A549 (cell line): Measurements from ENCODE around the gene AURKA. TPM values are rescaled to one million over a fixed set of nuclear protein-coding genes. Genes with fewer than 3 reads are reported as not detected.

ENCODE experiments used
- ATAC-seq, 2 experiments: fragments of 200-7000 bp in 1 of 2; fragments of >200 bp in 1 of 2; cut with Nextera tagmentation in 1 of 2; cut with Tn5 transposase in 1 of 2; 3 replicates each; pipeline versions ENCODE4 v1.8.0 to v1.9.1; 2018 to 2020; ENCODE audit warnings: mild to moderate bottlenecking in 1 of 2, moderate library complexity in 1 of 2
- CTCF ChIA-PET: fragments of 300-600 bp; sonication (Branson Sonifier 250); formaldehyde crosslinking; extraction: SDS; loops from one replicate; lab custom pipeline; 2021; ENCODE audit warnings: antibody characterized with exemption, inconsistent platforms; lab: Yijun Ruan, JAX
- POLR2A ChIA-PET: fragments of 350-600 bp; formaldehyde crosslinking; extraction: SDS; loops from one replicate; lab custom pipeline; 2021; ENCODE audit warnings: antibody characterized with exemption, inconsistent platforms; lab: Yijun Ruan, JAX
- DNase-seq, 2 experiments: peaks; one replicate each; pipeline versions ENCODE4 v3.0.0 to v3.0.0-alpha.2; 2011 to 2016; ENCODE audit warnings: low read depth in 1 of 2, low spot score in 1 of 2
- FAIRE-seq: peaks from 2 replicates; lab custom pipeline; 2011; peaks lifted over from hg19 to GRCh38; lab: Jason Lieb, UNC
- H3K27ac ChIP-seq, 2 experiments: fragments of >200 bp; sonication (Bioruptor Twin); formaldehyde crosslinking; 3 replicates each; pipeline ENCODE4 v1.5.1; 2016 to 2017
- H3K4me1 ChIP-seq: fragments of >200 bp; sonication (Bioruptor Twin); formaldehyde crosslinking; 3 replicates; pipeline ENCODE4 v1.6.1; 2016
- H3K4me2 ChIP-seq: fragments of >200 bp; sonication (Bioruptor Twin); formaldehyde crosslinking; 3 replicates; pipeline ENCODE4 v1.6.1; 2016
- H3K4me3 ChIP-seq: fragments of >200 bp; sonication (Bioruptor Twin); formaldehyde crosslinking; 3 replicates; pipeline ENCODE4 v1.5.1; 2016
- H3K9me3 ChIP-seq: fragments of >200 bp; sonication (Bioruptor Twin); formaldehyde crosslinking; 3 replicates; pipeline ENCODE4 v1.6.1; 2016
- BCL3 ChIP-seq: fragments of >200 bp; sonication (Bioruptor Twin); formaldehyde crosslinking; IDR thresholded peaks from 3 replicates; pipeline ENCODE4 v1.6.1; 2016
- CHD2 ChIP-seq: fragments of 150-350 bp; IDR thresholded peaks from 2 replicates; pipeline ENCODE4 v1.6.1; 2014; ENCODE audit warnings: low read length; ENCODE audit not compliant: partially characterized antibody
- E2F6 ChIP-seq: IDR thresholded peaks from 2 replicates; pipeline ENCODE4 v1.6.1; 2012; ENCODE audit warnings: low read depth, borderline replicate concordance
- EHF ChIP-seq: fragments of 250-450 bp; sonication (Bioruptor Pico); IDR thresholded peaks from 2 replicates; pipeline ENCODE4 v1.5.0; 2020; ENCODE audit warnings: mild to moderate bottlenecking
- EHMT2 ChIP-seq: fragments of 200-600 bp; sonication (generic); IDR thresholded peaks from 2 replicates; pipeline ENCODE4 v1.6.1; 2016; ENCODE audit warnings: antibody characterized with exemption, low read depth, mild to moderate bottlenecking, moderate library complexity
- ELK1 ChIP-seq: fragments of 150-350 bp; IDR thresholded peaks from 2 replicates; pipeline ENCODE4 v1.6.1; 2014; ENCODE audit warnings: low read depth, mild to moderate bottlenecking, low read length
- EP300 ChIP-seq, 2 experiments: fragments of >200 bp; sonication (Bioruptor Twin); formaldehyde crosslinking; IDR thresholded peaks; 2 replicates in 1 of 2; 3 replicates in 1 of 2; pipeline ENCODE4 v1.6.1; 2016 to 2017
- FOSB ChIP-seq: fragments of 250-450 bp; sonication (Bioruptor Pico); IDR thresholded peaks from 2 replicates; pipeline ENCODE4 v1.5.0; 2020; ENCODE audit warnings: mild to moderate bottlenecking, moderate library complexity
- FOXS1 ChIP-seq: fragments of 250-450 bp; sonication (Bioruptor Pico); IDR thresholded peaks from 2 replicates; pipeline ENCODE4 v1.5.0; 2020; ENCODE audit warnings: mild to moderate bottlenecking, moderate library complexity
- GATA3 ChIP-seq: IDR thresholded peaks from 2 replicates; pipeline ENCODE4 v1.6.1; 2012; ENCODE audit warnings: borderline replicate concordance
- HMGXB4 ChIP-seq: fragments of 250-450 bp; sonication (Bioruptor Pico); IDR thresholded peaks from 2 replicates; pipeline ENCODE4 v1.5.0; 2021; ENCODE audit warnings: mild to moderate bottlenecking, moderate library complexity, borderline replicate concordance
- HOXB13 ChIP-seq: fragments of 250-450 bp; sonication (Bioruptor Pico); IDR thresholded peaks from 2 replicates; pipeline ENCODE4 v1.5.0; 2020; ENCODE audit warnings: low read depth, mild to moderate bottlenecking, moderate library complexity
- JUN ChIP-seq, 2 experiments: fragments of >200 bp; sonication (Bioruptor Twin); formaldehyde crosslinking; IDR thresholded peaks; 2 replicates in 1 of 2; 3 replicates in 1 of 2; pipeline ENCODE4 v1.6.1; 2016 to 2017
- MAFK ChIP-seq: fragments of 450-650 bp; IDR thresholded peaks from 2 replicates; pipeline ENCODE4 v1.6.1; 2014; ENCODE audit not compliant: partially characterized antibody
- MAZ ChIP-seq: fragments of 150-350 bp; IDR thresholded peaks from 2 replicates; pipeline ENCODE4 v1.6.1; 2014; ENCODE audit warnings: antibody characterized with exemption, low read depth, low read length, borderline replicate concordance
- MYC ChIP-seq: IDR thresholded peaks from 2 replicates; pipeline ENCODE4 v1.6.1; 2012; ENCODE audit warnings: mild to moderate bottlenecking, inconsistent platforms, low read length, improper control_type of control experiment, borderline replicate concordance
- NFE2L2 ChIP-seq: fragments of 150-350 bp; conservative IDR thresholded peaks from 2 replicates; pipeline ENCODE4 v1.6.1; 2014; ENCODE audit warnings: low read length
- POLR2A ChIP-seq: IDR thresholded peaks from 2 replicates; pipeline ENCODE4 v1.6.1; 2012; ENCODE audit warnings: mild to moderate bottlenecking, low read length
- RCOR1 ChIP-seq: fragments of 150-350 bp; IDR thresholded peaks from 2 replicates; pipeline ENCODE4 v1.6.1; 2014; ENCODE audit warnings: antibody characterized with exemption, low read length, low read depth
- RNF2 ChIP-seq: fragments of 200-600 bp; sonication (generic); IDR thresholded peaks from 2 replicates; pipeline ENCODE4 v1.6.1; 2016; ENCODE audit warnings: low read depth, mild to moderate bottlenecking, antibody characterized with exemption, moderate library complexity, borderline replicate concordance
- SREBF2 ChIP-seq: fragments of 450-650 bp; IDR thresholded peaks from 2 replicates; pipeline ENCODE4 v1.6.1; 2014; ENCODE audit warnings: mild to moderate bottlenecking, moderate library complexity
- USF2 ChIP-seq: fragments of 450-650 bp; IDR thresholded peaks from 2 replicates; pipeline ENCODE4 v1.6.1; 2014; ENCODE audit warnings: antibody characterized with exemption
- ZC3H11A ChIP-seq: fragments of 450-650 bp; IDR thresholded peaks from 2 replicates; pipeline ENCODE4 v1.6.1; 2014; ENCODE audit warnings: antibody characterized with exemption, mild to moderate bottlenecking
- ZNF302 ChIP-seq: fragments of 250-450 bp; sonication (Bioruptor Pico); IDR thresholded peaks from 2 replicates; pipeline ENCODE4 v1.9.0; 2021; ENCODE audit warnings: inconsistent platforms, mild to moderate bottlenecking, moderate library complexity
- WGBS: methylation state at CpG from one replicate; pipeline ENCODE4 v1.1.6; 2017; ENCODE audit errors: missing lambda C conversion rate; 5-methylcytosine and 5-hydroxymethylcytosine counted together
- polyA plus RNA-seq, 4 experiments: library from polyadenylated mRNA; depleted of rRNA in 3 of 4; stranded (reverse); fragments of >200 nt; fragmentation: RNase III in 1 of 4; extraction: RNeasy Plus Mini Kit Qiagen cat#74134 plus additional on column Dnase treatment in 1 of 4; gene quantifications; 2 replicates in 3 of 4; 3 replicates in 1 of 4; pipeline ENCODE4 v1.2.3, GENCODE V29; 2011 to 2017

The AURKA gene
- polyA plus RNA-seq, 2 of the 4 experiments (the other 2 are of a cell fraction): 117 to 123 TPM

- POLR2A ChIA-PET: no interaction called here
- Histone ChIP-seq H3K4me3 (no peak overlapping the region), H3K4me2 (no peak overlapping the region)
- TF ChIP-seq CHD2: no peak
- TF ChIP-seq SREBF2: no peak
- TF ChIP-seq GATA3: no peak
- no peak for TF ChIP-seq ZC3H11A
- no peak for TF ChIP-seq BCL3
- no peak for TF ChIP-seq FOXS1 (CRISPR knock-in tag)
- no peak for TF ChIP-seq EP300 (IDR thresholded peaks at IDR 0.05)
- TF ChIP-seq EHF (CRISPR knock-in tag): no peak
- no peak for TF ChIP-seq ELK1
- TF ChIP-seq MAZ: no peak
- no peak for TF ChIP-seq E2F6
- TF ChIP-seq MYC: no peak
- TF ChIP-seq USF2: no peak
- no peak for TF ChIP-seq HMGXB4
- no peak for TF ChIP-seq JUN (IDR thresholded peaks at IDR 0.05)
- TF ChIP-seq, all 56 proteins: peak for 0
- ATAC-seq (no peak), DNase-seq (no peak), FAIRE-seq (no peak)
- 88% methylated on average over 1 of the region's 1 CpG for WGBS
- Histone ChIP-seq H3K27ac (no peak overlapping the region), H3K9me3 (no peaks in the 10 kb centered on the region), H3K4me1 (peaks cover 11% of the 10 kb centered on the region)
- CTCF ChIA-PET: interaction anchor here (0.7 to 1.0 kb wide), 2 partner anchors 13 to 29 kb away, joined by 3 read pairs; no protein-coding TSS in a partner anchor
Measured at GRCh38 chr20:56372850-56373249, 19.2 kb downstream of the AURKA start.

GRCh38 chr20:56371977-56372376 is 20.0 kb downstream of the AURKA start:
- POLR2A ChIA-PET: no interaction called here
- CTCF ChIA-PET: interaction anchor here (1.0 to 1.2 kb wide), 3 partner anchors 12 to 28 kb away, joined by 3 to 5 read pairs (median 3); no protein-coding TSS in a partner anchor
- Histone ChIP-seq H3K4me1 (peaks cover 11% of the 10 kb centered on the region), H3K4me2 (no peak overlapping the region), H3K4me3 (no peak overlapping the region), H3K9me3 (no peaks in the 10 kb centered on the region), H3K27ac (no peak overlapping the region)
- WGBS: 93% methylated on average over 11 of the region's 11 CpGs
- DNase-seq: no peak
- TF ChIP-seq NFE2L2 (no peak), POLR2A (no peak), FOXS1 (CRISPR knock-in tag) (no peak), RCOR1 (no peak), ZNF302 (CRISPR knock-in tag) (no peak), EHMT2 (no peak), MAFK (no peak), HOXB13 (CRISPR knock-in tag) (no peak), FOSB (CRISPR knock-in tag) (no peak), RNF2 (no peak)
- no peak for ATAC-seq
- no peak for FAIRE-seq
